Effector memory CD4-positive, alpha-beta T cell (primary cell): Measurements from ENCODE around the gene SPACDR.

Source experiments
- DNase-seq, 3 donors: peaks; one replicate each; pipeline ENCODE4 v3.0.0-alpha.2; 2020
- H3K27ac ChIP-seq: 2 replicates; pipeline ENCODE4 v1.7.0; 2013; ENCODE audit warnings: mild to moderate bottlenecking, low read length, moderate library complexity; ENCODE audit not compliant: insufficient read depth, poor library complexity, severe bottlenecking
- H3K27me3 ChIP-seq: replicated peaks from 2 replicates; pipeline ENCODE4 v1.7.0; 2013; ENCODE audit warnings: mild to moderate bottlenecking, low read length; ENCODE audit not compliant: insufficient read depth, control insufficient read depth, poor library complexity, severe bottlenecking
- H3K36me3 ChIP-seq: 2 replicates; pipeline ENCODE4 v1.7.0; 2013; ENCODE audit warnings: mild to moderate bottlenecking, low read length, moderate library complexity; ENCODE audit not compliant: control insufficient read depth, insufficient read depth
- H3K4me1 ChIP-seq: 2 replicates; pipeline ENCODE4 v1.7.0; 2013; ENCODE audit warnings: low read length, mild to moderate bottlenecking; ENCODE audit not compliant: control insufficient read depth, insufficient read depth, poor library complexity, severe bottlenecking
- H3K4me3 ChIP-seq: 2 replicates; pipeline ENCODE4 v1.7.0; 2013; ENCODE audit warnings: low read length, low read depth, mild to moderate bottlenecking; ENCODE audit not compliant: insufficient read depth, poor library complexity, severe bottlenecking
- H3K9me3 ChIP-seq: 2 replicates; pipeline ENCODE4 v1.7.0; 2013; ENCODE audit warnings: mild to moderate bottlenecking, low read length, moderate library complexity; ENCODE audit not compliant: control insufficient read depth

Gene SPACDR

DNA sequence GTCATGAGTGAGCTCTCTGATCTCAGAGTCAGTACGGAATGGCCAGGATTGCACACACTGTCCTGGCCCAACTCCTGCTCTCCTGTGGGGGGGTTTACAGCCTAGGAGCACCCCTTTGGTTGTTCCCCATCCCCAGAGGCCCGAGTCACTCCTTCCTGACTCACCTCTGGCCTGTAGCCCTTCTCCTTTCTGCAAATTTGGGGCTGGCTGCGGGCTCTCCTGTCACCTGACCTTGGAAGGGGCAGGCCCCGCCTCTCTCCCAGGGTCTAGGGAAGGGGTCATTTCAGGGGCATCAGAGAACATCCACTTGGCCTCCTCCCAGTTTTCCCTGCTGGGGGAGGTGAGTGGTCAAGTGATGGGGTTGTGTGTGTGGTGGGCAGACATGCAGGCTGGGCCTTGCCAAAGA is 21.4 kb upstream of the SPACDR start:
- no peaks in the 10 kb centered on the region for H3K9me3 ChIP-seq
- H3K4me1 ChIP-seq: peaks cover 12% of the 10 kb centered on the region
- H3K36me3 ChIP-seq: no peaks in the 10 kb centered on the region
- DNase-seq: no peak
- no peak overlapping the region for H3K4me3 ChIP-seq
- H3K27me3 ChIP-seq: no peaks in the 10 kb centered on the region
- H3K27ac ChIP-seq: no peak overlapping the region

DNA sequence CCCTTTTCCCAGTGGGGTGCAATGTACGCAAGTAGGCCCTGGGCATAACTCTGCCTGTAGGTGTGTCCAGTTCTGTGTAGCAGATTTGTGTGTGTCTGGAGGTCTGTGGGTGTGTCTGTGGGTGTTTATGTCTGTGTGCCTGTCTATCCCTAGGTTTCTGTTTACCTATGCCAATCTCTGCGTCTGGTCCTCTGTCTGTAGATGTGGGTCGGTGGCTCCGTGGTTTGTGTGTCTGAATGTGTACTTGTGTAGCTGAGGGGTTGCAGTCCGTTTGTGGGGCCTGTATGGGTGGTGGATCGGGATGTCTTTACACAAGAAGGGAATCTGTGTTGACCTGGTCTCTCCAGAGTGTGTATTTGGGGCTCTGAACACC is 20.6 kb upstream of the SPACDR start:
- Histone ChIP-seq H3K27ac (no peak overlapping the region), H3K36me3 (no peaks in the 10 kb centered on the region), H3K9me3 (no peaks in the 10 kb centered on the region), H3K27me3 (no peaks in the 10 kb centered on the region), H3K4me1 (peaks cover 13% of the 10 kb centered on the region), H3K4me3 (no peak overlapping the region)
- no peak for DNase-seq

DNA sequence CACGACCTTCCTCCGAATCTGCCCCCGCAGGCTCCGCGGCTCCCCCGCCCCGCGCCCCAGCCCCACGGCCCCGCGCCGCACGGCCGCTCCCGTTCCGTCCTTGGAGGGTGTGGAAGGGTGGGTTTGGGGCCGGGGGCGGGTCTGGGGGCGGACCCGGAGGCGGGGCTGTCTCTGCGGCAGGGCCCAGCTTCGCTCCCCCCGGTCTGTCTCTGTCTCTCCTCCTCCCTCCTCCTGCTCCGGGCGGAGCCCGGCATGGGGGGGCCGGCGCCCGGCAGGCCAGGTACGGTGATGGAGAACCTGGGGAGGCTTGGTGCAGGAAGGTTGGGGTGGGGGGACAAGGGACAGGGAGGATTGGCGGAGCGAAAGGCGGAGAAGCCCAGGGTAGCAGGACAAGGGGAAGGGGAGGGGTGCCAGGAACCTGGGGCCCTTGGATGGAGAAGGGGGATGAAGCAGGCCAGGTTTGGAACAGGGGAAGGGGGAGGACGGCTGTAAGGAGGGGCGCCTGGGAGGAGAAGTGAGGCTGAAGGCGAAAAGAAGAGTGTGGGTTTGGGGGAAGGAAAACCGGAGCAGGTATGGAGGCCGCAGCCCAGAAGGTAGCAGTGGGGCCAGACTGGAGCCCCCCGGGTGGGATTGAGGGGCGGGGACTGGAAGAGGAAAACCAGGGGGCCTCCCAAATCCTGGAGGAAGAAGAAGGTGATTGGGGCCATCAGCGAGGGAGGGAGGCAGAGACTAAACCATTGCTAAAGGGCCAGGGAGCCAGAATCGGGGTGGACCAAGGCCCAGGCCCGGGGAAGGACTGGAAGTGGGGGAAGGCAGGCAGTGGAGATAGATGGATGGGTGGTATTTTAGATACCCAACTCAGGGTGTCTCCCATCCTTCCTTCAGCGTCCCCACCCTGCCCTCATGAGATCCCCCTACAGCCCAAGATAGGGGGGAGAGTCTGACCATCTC is 19.9 kb upstream of the SPACDR start, which contains the start of gene NYAP1:
Gene NYAP1 (plus strand): TSS at position 206 of the 951 bp plus-strand sequence. CDS start 1,385 bp downstream, outside the sequence.
- peak within 1 kb of the TSS; percentile 43 for H3K4me3 ChIP-seq
- H3K9me3 ChIP-seq: no peaks in the 10 kb centered on the region
- peak within 1 kb of the TSS; percentile 39 for H3K27ac ChIP-seq
- no peaks in the 10 kb centered on the region for H3K36me3 ChIP-seq
- no peaks in the 10 kb centered on the region for H3K27me3 ChIP-seq
- peaks cover 18% of the 10 kb centered on the region for H3K4me1 ChIP-seq
- peak; percentile 45 to 53 (median 53) for DNase-seq

DNA sequence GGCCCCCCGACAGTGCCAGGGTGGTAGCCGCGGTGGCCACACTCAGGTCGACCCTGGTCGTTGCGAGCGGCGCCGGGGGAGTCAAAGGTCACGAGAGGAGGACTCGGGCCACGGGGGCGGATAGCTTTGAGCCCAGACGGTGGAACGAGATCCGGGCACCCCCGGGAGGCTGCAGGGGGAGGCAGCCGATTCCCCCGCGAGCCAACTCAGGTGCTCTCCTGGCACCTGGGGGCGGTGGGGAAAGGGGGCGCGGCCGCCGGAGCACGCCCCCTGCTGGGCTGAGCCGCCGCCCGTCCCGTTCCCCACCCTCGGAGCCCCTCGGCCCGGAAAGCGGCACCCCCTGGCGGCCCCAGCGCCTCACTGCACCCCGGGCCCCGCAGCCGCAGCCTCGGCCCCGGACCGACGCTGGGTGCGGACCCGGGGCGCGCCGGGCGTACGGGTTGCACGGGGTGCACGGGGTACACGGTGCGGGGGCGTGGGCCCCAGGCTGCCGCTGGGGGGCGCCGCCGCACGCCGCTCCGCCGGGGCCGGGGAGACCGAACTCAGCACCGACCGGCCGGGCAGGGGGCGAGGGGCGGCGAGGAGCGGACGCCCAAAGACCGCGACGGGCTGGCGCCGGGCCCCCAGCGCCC is 19.1 kb upstream of the SPACDR start:
- H3K27ac ChIP-seq: peak overlapping the region; percentile 39

DNA sequence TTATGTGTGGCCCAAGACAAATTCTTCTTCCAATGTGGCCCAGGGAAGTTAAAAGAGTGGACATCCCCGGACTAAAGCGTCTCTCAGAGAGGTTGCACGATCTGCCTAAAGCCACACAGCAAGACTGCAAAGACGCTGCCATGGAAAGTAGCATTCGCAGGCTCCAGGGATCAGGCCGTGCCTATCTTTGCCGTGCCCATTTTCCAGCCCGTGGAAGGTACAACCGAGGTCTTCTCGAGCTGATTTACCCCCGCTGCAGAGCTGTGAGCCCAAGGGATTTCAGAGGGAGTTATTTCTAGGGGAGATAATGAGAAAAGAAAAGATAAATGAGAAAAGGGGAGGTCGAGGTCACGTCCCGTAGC is 18.6 kb upstream of the SPACDR start:
- Histone ChIP-seq H3K4me3 (peak overlapping the region; percentile 43), H3K36me3 (no peaks in the 10 kb centered on the region), H3K4me1 (peaks cover 18% of the 10 kb centered on the region), H3K27ac (peak overlapping the region; percentile 38), H3K9me3 (no peaks in the 10 kb centered on the region), H3K27me3 (no peaks in the 10 kb centered on the region)
- no peak for DNase-seq

More for the DNA sequence above, 19.1 kb upstream of the SPACDR start:
- Histone ChIP-seq H3K27me3 (no peaks in the 10 kb centered on the region), H3K4me3 (peak overlapping the region; percentile 43), H3K9me3 (no peaks in the 10 kb centered on the region), H3K4me1 (peaks cover 18% of the 10 kb centered on the region), H3K36me3 (no peaks in the 10 kb centered on the region)
- peak; percentile 69 to 73 (median 70) for DNase-seq

DNA sequence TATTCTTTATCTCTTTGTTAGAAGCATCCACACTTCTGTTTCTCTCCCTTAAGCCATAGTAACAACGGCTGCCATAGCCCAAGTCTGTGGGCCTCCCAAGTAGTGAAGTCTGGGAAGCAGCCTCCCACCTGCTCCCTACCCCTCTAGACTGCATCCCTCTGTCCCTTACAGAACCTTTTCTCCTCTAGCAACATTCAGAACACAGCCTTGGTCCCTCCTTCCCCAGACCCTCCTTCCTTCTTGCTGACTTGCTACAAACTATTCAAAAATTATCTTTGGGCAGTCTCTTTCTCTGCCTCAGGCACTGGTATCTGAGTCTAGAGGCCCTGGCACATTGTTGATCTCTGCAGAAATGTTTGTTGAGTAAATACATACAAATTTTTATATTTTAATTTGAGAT is 17.4 kb upstream of the SPACDR start:
- no peaks in the 10 kb centered on the region for H3K27me3 ChIP-seq
- DNase-seq: no peak
- peaks cover 30% of the 10 kb centered on the region for H3K4me1 ChIP-seq
- no peak overlapping the region for H3K4me3 ChIP-seq
- H3K36me3 ChIP-seq: no peaks in the 10 kb centered on the region
- no peak overlapping the region for H3K27ac ChIP-seq
- no peaks in the 10 kb centered on the region for H3K9me3 ChIP-seq

DNA sequence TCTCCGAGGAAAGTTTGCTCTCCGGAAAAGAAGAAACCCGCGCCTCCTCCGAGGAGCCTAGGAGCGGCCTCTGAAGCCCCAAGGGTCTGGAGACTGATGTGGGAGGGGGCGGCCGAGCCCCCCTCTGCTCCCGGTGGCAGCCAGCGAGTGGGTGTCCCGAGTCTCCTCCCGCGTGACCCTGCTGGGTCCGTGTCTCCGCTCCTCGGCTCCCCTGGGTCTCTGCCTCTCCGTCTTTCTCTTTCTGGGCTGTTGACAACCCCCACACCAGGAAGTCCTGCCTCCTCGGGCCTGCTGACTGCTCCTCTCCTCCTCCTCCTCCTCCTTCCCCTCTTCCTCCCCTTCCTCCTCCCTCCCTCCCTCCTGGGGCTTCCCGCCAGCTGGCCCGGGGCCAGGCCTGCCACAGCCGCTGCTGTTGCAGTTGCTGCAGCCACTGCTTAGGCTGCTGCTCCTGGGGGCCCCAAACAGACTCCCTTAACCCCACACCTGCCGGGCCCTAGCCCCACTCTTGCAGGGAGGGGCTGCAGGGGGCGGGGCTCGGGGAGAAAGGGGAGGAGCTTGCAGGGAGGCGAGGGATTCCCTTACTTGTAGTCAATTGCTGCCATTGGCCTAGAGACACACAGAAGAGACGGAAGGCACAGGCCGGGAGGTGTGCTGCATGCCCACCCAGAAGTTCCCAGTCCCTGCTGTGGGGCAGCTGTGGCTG is 15.0 kb upstream of the SPACDR start, which contains the start of gene TSC22D4:
Gene TSC22D4 (minus strand): TSS at position 257 of the 703 bp plus-strand sequence. CDS start 1,176 bp downstream, outside the sequence.
- H3K27ac ChIP-seq: peak within 1 kb of the TSS; percentile 88
- H3K4me3 ChIP-seq: peak within 1 kb of the TSS; percentile 98
- peaks cover 8% of the 10 kb centered on the region for H3K36me3 ChIP-seq
- H3K27me3 ChIP-seq: no peaks in the 10 kb centered on the region
- H3K4me1 ChIP-seq: peaks cover 49% of the 10 kb centered on the region
- peak; percentile 84 to 90 (median 88) for DNase-seq
- H3K9me3 ChIP-seq: no peaks in the 10 kb centered on the region

DNA sequence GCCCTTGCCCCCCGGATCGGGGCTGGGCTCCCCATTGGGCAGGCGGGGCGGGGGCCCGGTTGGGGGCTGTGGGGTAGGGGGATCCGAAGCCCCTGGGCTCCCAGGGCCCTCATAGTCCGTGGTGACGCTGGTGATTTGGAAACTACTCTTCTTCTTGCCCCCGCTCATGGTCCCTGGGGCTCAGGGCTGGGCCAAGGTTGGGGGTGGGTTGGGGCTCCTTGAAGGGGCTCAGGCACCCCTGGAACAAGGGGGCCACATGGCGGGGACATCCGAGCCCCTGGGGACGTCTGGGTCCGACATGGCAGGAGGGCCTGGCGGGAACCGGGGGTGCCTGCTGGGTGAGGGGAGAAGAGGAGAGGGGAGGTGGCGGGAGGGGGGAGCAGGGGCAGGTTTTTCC is 13.8 kb upstream of the SPACDR start:
- peak overlapping the region; percentile 88 for H3K27ac ChIP-seq
- DNase-seq: no peak
- peaks cover 17% of the 10 kb centered on the region for H3K36me3 ChIP-seq
- peaks cover 53% of the 10 kb centered on the region for H3K4me1 ChIP-seq
- H3K4me3 ChIP-seq: peak overlapping the region; percentile 98
- no peaks in the 10 kb centered on the region for H3K9me3 ChIP-seq
- no peaks in the 10 kb centered on the region for H3K27me3 ChIP-seq

DNA sequence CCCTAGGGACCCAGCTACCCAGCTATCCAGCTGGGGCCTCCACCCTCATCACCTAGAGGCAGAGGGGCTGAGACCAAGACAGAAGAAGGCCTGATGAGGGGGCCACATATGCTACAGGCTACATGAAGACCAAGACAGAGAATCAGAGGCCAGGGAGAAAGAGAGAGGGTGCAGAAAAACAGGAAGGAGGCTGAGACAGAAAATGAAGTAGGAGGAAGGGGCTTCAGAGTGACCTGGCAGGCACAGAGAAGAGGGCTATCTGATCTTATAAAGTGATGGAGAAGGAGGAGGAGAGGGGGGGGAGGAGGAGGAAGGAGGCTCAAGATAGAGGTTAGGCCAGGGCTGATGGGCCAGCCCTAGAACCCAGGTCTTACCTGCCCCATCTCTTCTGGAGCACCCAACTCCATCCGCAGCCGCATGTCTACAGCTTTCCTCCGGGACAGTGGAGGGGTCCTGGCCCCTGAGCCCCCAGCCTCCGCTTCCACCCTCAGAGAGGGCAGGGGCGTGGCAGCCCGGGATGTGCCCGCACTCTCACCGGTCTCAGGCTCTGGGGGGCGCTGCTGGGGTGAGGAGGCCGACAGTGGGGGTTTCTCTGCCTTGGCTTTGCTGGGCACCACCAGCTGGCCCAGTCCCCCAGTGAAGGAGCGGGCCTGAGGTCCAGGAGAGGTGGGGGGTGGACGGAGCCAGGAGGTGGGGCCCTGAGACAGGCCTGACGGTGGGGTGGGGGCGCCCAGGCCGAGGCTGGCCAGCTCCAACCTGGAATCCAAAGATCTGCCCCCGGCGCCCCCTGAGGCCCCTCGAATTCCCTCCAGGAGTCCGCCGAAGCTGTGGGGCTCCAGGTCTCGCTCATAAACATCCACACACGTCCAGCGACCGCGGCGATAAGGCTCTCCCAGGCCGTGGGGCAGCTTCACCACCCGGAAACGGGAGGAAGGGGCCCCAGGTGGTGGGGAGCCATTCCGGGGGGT is 13.1 kb upstream of the SPACDR start:
- Histone ChIP-seq H3K27me3 (no peaks in the 10 kb centered on the region), H3K4me1 (peaks cover 49% of the 10 kb centered on the region), H3K27ac (peak overlapping the region; percentile 88), H3K9me3 (no peaks in the 10 kb centered on the region), H3K36me3 (peaks cover 21% of the 10 kb centered on the region), H3K4me3 (peak overlapping the region; percentile 98)
- no peak for DNase-seq
